Keratinocyte (primary cell): ENCODE results near the gene UBE2F. TPM values are rescaled to one million over a fixed set of nuclear protein-coding genes. Genes with fewer than 3 reads are reported as not detected.

Source experiments
- DNase-seq: peaks from one replicate; pipeline ENCODE4 v3.0.0-alpha.2; 2011; ENCODE audit warnings: low read depth, missing footprints, low spot score
- FAIRE-seq: peaks from 2 replicates; lab custom pipeline; 2011; peaks lifted over from hg19 to GRCh38; lab: Jason Lieb, UNC
- H2AFZ ChIP-seq: 2 replicates; pipeline ENCODE4 v1.6.0; 2012; ENCODE audit warnings: low read length, control low read depth, inconsistent platforms; ENCODE audit not compliant: control insufficient read depth
- H3K27ac ChIP-seq: 2 replicates; pipeline ENCODE4 v1.5.1; 2011; ENCODE audit warnings: low read length; ENCODE audit not compliant: control insufficient read depth, insufficient read depth
- H3K27me3 ChIP-seq: 3 replicates; pipeline ENCODE4 v1.6.0; 2011; ENCODE audit warnings: low read length; ENCODE audit not compliant: control insufficient read depth, insufficient read depth; ENCODE audit errors: extremely low read depth
- H3K36me3 ChIP-seq, 2 experiments: 2 replicates in 1 of 2; 3 replicates in 1 of 2; pipeline ENCODE4 v1.5.1; 2011; ENCODE audit warnings: low read length in 2 of 2, mild to moderate bottlenecking in 1 of 2; ENCODE audit not compliant: control insufficient read depth in 2 of 2, insufficient read depth in 2 of 2; ENCODE audit errors: extremely low read depth in 1 of 2
- H3K4me1 ChIP-seq: 3 replicates; pipeline ENCODE4 v1.5.1; 2011; ENCODE audit warnings: low read length; ENCODE audit not compliant: control insufficient read depth, insufficient read depth; ENCODE audit errors: extremely low read depth
- H3K4me2 ChIP-seq: 3 replicates; pipeline ENCODE4 v1.6.0; 2011; ENCODE audit warnings: low read depth, low read length; ENCODE audit not compliant: control insufficient read depth, insufficient read depth; ENCODE audit errors: extremely low read depth
- H3K4me3 ChIP-seq, 3 experiments: fragments of 200-600 bp in 1 of 3; sonication (generic) in 1 of 3; 2 replicates in 2 of 3; 3 replicates in 1 of 3; pipeline ENCODE4 v1.5.1; 2011 to 2016; ENCODE audit warnings: low read length in 3 of 3, mild to moderate bottlenecking in 3 of 3, control low read depth in 2 of 3, inconsistent platforms in 1 of 3, low read depth in 1 of 3, mixed read lengths in 1 of 3, mixed run types in 1 of 3, moderate library complexity in 1 of 3; ENCODE audit not compliant: control insufficient read depth in 2 of 3, insufficient read depth in 2 of 3; ENCODE audit errors: extremely low read depth in 1 of 3
- H3K79me2 ChIP-seq: 2 replicates; pipeline ENCODE4 v1.6.0; 2012; ENCODE audit warnings: low read length; ENCODE audit not compliant: control insufficient read depth, insufficient read depth
- H3K9ac ChIP-seq: 3 replicates; pipeline ENCODE4 v1.6.0; 2011; ENCODE audit warnings: low read length; ENCODE audit not compliant: control insufficient read depth, insufficient read depth; ENCODE audit errors: extremely low read depth
- H3K9me1 ChIP-seq: 3 replicates; pipeline ENCODE4 v1.6.0; 2011; ENCODE audit warnings: low read length; ENCODE audit not compliant: control insufficient read depth, insufficient read depth; ENCODE audit errors: extremely low read depth
- H3K9me3 ChIP-seq: 2 replicates; pipeline ENCODE4 v1.5.1; 2012; ENCODE audit warnings: low read depth, low read length; ENCODE audit not compliant: control insufficient read depth
- H4K20me1 ChIP-seq: 3 replicates; pipeline ENCODE4 v1.6.0; 2011; ENCODE audit warnings: low read length; ENCODE audit not compliant: control insufficient read depth, insufficient read depth; ENCODE audit errors: extremely low read depth
- EZH2 ChIP-seq: IDR thresholded peaks from one replicate; pipeline ENCODE4 v1.6.1; 2012; ENCODE audit warnings: inconsistent platforms, mild to moderate bottlenecking, low read length, moderate library complexity
- dilution Hi-C: fragments of 300-500 bp; cut with MboI; formaldehyde crosslinking; loops from one replicate; pipeline ENCODE4 v1.7.0; 2020; ENCODE audit warnings: low sequenced_read_pairs; ENCODE audit not compliant: extremely low pct_ligation_motif_present
- polyA plus RNA-seq, 5 experiments: library from polyadenylated mRNA; depleted of rRNA in 3 of 5; stranded (reverse) in 3 of 5; stranded (forward) in 1 of 5; unstranded in 1 of 5; fragments of >200 nt; gene quantifications; 1 replicate in 1 of 5; 2 replicates in 3 of 5; 3 replicates in 1 of 5; pipeline versions ENCODE4 v1.2.1 to v1.2.3, GENCODE V29; 2011 to 2012; ENCODE audit warnings: missing spikeins in 2 of 5, low read depth in 1 of 5, low replicate concordance in 1 of 5
- TF ChIP-seq, protein P1 (sequence below), 3 experiments: IDR thresholded peaks in 1 of 3; conservative IDR thresholded peaks in 1 of 3; optimal IDR thresholded peaks in 1 of 3; 2 replicates in 2 of 3; 3 replicates in 1 of 3; pipeline versions ENCODE3 to v1.5.1; 2011; ENCODE audit warnings: low read length in 3 of 3, mild to moderate bottlenecking in 3 of 3, moderate library complexity in 2 of 3, control low read depth in 1 of 3, inconsistent platforms in 1 of 3; ENCODE audit not compliant: insufficient read depth in 2 of 3; ENCODE audit errors: extremely low read depth in 1 of 3

The UBE2F gene
- polyA plus RNA-seq, 1 donor (not counting 4 experiments of a cell fraction or from before 2014, with no cell fraction given) = 95.6 TPM

DNA sequence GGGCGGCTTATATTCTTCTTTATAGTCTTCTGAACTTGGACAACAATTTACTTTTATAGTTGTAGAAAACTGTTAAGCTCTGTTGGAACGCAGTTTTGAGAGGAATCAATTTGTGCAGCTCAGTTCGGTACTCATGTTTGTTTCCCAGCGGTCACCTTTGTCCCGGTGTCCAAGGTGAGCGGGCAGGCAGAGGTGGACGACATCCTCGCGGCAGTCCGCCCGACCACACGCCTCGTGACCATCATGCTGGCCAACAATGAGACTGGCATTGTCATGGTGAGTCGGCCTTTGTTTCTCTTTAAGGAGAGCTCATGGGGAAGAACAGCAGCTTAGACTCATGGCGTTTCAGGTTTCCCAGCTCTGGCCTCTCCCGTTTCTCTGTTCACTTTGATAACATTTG, 114.7 kb downstream of the UBE2F start:
- dilution Hi-C loops = no loop called here
- Histone ChIP-seq H3K79me2 (no peaks in the 10 kb centered on the region), H3K9ac (no peak overlapping the region), H3K9me1 (no peaks in the 10 kb centered on the region), H3K27ac (no peak overlapping the region), H3K4me1 (no peaks in the 10 kb centered on the region), H3K4me2 (no peak overlapping the region), H3K4me3 (no peak overlapping the region), H3K9me3 (no peaks in the 10 kb centered on the region), H2AFZ (no peak overlapping the region), H4K20me1 (no peaks in the 10 kb centered on the region), H3K36me3 (peaks cover 12 to 30% of the 10 kb centered on the region in 2 experiments), H3K27me3 (no peaks in the 10 kb centered on the region)
- DNase-seq (no peak), FAIRE-seq (no peak)
- no peak for TF ChIP-seq EZH2
- TF ChIP-seq, protein P1, sequence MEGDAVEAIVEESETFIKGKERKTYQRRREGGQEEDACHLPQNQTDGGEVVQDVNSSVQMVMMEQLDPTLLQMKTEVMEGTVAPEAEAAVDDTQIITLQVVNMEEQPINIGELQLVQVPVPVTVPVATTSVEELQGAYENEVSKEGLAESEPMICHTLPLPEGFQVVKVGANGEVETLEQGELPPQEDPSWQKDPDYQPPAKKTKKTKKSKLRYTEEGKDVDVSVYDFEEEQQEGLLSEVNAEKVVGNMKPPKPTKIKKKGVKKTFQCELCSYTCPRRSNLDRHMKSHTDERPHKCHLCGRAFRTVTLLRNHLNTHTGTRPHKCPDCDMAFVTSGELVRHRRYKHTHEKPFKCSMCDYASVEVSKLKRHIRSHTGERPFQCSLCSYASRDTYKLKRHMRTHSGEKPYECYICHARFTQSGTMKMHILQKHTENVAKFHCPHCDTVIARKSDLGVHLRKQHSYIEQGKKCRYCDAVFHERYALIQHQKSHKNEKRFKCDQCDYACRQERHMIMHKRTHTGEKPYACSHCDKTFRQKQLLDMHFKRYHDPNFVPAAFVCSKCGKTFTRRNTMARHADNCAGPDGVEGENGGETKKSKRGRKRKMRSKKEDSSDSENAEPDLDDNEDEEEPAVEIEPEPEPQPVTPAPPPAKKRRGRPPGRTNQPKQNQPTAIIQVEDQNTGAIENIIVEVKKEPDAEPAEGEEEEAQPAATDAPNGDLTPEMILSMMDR (optimal IDR thresholded peaks at IDR 0.05 in 1 of 3, IDR thresholded peaks at IDR 0.05 in 1 of 3, conservative IDR thresholded peaks at IDR 0.05 in 1 of 3; ENCODE audit: extremely low read depth in 1 of 3, insufficient read depth in 2 of 3, low read length in 3 of 3) = no peak

DNA sequence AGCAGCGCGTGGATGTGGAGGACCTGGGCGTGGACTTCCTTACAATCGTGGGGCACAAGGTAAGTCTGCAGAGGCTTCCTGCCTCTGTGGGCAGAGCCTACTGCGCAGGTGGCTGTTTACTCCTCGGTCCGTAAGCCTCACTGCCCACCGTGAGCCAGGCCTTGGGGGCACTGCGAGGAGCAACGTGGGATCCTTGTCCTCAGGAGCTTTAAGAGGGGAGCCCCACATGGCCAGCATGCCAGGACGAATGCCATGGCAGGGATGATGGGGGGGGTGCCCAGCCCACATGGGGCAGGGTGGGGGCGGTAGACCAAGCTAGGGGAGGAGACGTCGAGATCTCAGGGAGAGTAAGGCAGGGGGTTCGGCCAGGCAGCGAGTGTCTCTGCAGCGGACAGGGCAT, 115.3 kb downstream of the UBE2F start:
- Histone ChIP-seq H3K9me1 (no peaks in the 10 kb centered on the region), H3K36me3 (peaks cover 12 to 30% of the 10 kb centered on the region in 2 experiments), H3K9me3 (no peaks in the 10 kb centered on the region), H2AFZ (no peak overlapping the region), H3K4me2 (no peak overlapping the region), H3K4me1 (no peaks in the 10 kb centered on the region), H4K20me1 (no peaks in the 10 kb centered on the region), H3K4me3 (no peak overlapping the region), H3K27ac (no peak overlapping the region), H3K9ac (no peak overlapping the region), H3K79me2 (no peaks in the 10 kb centered on the region), H3K27me3 (no peaks in the 10 kb centered on the region)
- TF ChIP-seq, protein P1 (optimal IDR thresholded peaks at IDR 0.05 in 1 of 3, IDR thresholded peaks at IDR 0.05 in 1 of 3, conservative IDR thresholded peaks at IDR 0.05 in 1 of 3; ENCODE audit: extremely low read depth in 1 of 3, insufficient read depth in 2 of 3, low read length in 3 of 3) = no peak
- TF ChIP-seq EZH2 = no peak
- dilution Hi-C loops = no loop called here
- FAIRE-seq (no peak), DNase-seq (no peak)
